GM23338 (cell line): ENCODE data around the gene MEGF11. TPM values are rescaled to one million over a fixed set of nuclear protein-coding genes. Genes with fewer than 3 reads are reported as not detected.

Experiments used
- ATAC-seq: fragments of 200-7000 bp; cut with Tn5 transposase; 3 replicates; pipeline ENCODE4 v1.9.1; 2020
- DNase-seq: peaks from one replicate; pipeline ENCODE4 v3.0.0-alpha.2; 2015; ENCODE audit warnings: low spot score
- H2AFZ ChIP-seq: fragments of 200-600 bp; sonication (generic); 2 replicates; pipeline ENCODE4 v1.8.0; 2016; ENCODE audit warnings: antibody characterized with exemption, mild to moderate bottlenecking, moderate library complexity
- H3F3A ChIP-seq: fragments of 200-600 bp; sonication (generic); replicated peaks from 2 replicates; pipeline ENCODE4 v1.8.0; 2017; ENCODE audit warnings: antibody characterized with exemption, mixed run types, low read depth
- H3K27ac ChIP-seq: fragments of 200-600 bp; sonication (generic); 2 replicates; pipeline ENCODE4 v1.6.1; 2016; ENCODE audit warnings: low read depth
- H3K27me3 ChIP-seq: fragments of 200-600 bp; sonication (generic); 2 replicates; pipeline ENCODE4 v1.8.0; 2016; ENCODE audit warnings: mild to moderate bottlenecking, mixed run types, moderate library complexity; ENCODE audit not compliant: insufficient read depth
- H3K36me3 ChIP-seq: fragments of 200-600 bp; sonication (generic); 2 replicates; pipeline ENCODE4 v1.8.0; 2016; ENCODE audit warnings: mild to moderate bottlenecking; ENCODE audit not compliant: insufficient read depth
- H3K4me1 ChIP-seq: fragments of 200-600 bp; sonication (generic); 2 replicates; pipeline ENCODE4 v1.8.0; 2016; ENCODE audit warnings: mild to moderate bottlenecking, moderate library complexity; ENCODE audit not compliant: insufficient read depth
- H3K4me2 ChIP-seq: fragments of 200-600 bp; sonication (generic); 2 replicates; pipeline ENCODE4 v1.7.1; 2017; ENCODE audit warnings: mixed run types
- H3K4me3 ChIP-seq: fragments of 200-600 bp; sonication (generic); 2 replicates; pipeline ENCODE4 v1.6.1; 2016; ENCODE audit warnings: mixed run types
- H3K79me2 ChIP-seq: fragments of 200-600 bp; sonication (generic); replicated peaks from 2 replicates; pipeline ENCODE4 v1.8.0; 2017; ENCODE audit warnings: mild to moderate bottlenecking; ENCODE audit not compliant: insufficient read depth
- H3K9me2 ChIP-seq: fragments of 200-600 bp; sonication (generic); 2 replicates; pipeline ENCODE4 v1.8.0; 2017; ENCODE audit not compliant: insufficient read depth
- H4K20me1 ChIP-seq: fragments of 200-600 bp; sonication (generic); replicated peaks from 2 replicates; pipeline ENCODE4 v1.8.0; 2017; ENCODE audit warnings: mild to moderate bottlenecking; ENCODE audit not compliant: insufficient read depth
- H3K27ac Mint-ChIP-seq: 2 replicates; pipeline ENCODE4 v1.8.0; 2020; ENCODE audit warnings: inconsistent platforms, mild to moderate bottlenecking, moderate library complexity, mixed read lengths
- H3K27me3 Mint-ChIP-seq: 3 replicates; pipeline ENCODE4 v1.8.0; 2022; ENCODE audit warnings: low read depth, mild to moderate bottlenecking, moderate library complexity, mixed read lengths, inconsistent platforms; ENCODE audit not compliant: insufficient read depth, poor library complexity
- H3K36me3 Mint-ChIP-seq: 3 replicates; pipeline ENCODE4 v1.8.0; 2021; ENCODE audit warnings: low read depth, mild to moderate bottlenecking, inconsistent platforms, moderate library complexity, mixed read lengths
- H3K4me1 Mint-ChIP-seq: 3 replicates; pipeline ENCODE4 v1.8.0; 2020; ENCODE audit warnings: mild to moderate bottlenecking, inconsistent platforms, mixed read lengths
- H3K4me3 Mint-ChIP-seq: 3 replicates; pipeline ENCODE4 v1.8.0; 2021; ENCODE audit warnings: moderate library complexity, mild to moderate bottlenecking, inconsistent platforms, mixed read lengths
- H3K9me3 Mint-ChIP-seq: 3 replicates; pipeline ENCODE4 v1.8.0; 2020; ENCODE audit warnings: moderate library complexity, mild to moderate bottlenecking, inconsistent platforms, mixed read lengths
- CREB1 ChIP-seq: fragments of 250-450 bp; sonication (Bioruptor Pico); IDR thresholded peaks from 2 replicates; pipeline ENCODE4 v1.5.0; 2020; ENCODE audit warnings: low read depth, mild to moderate bottlenecking, moderate library complexity
- EZH2 ChIP-seq: fragments of 200-600 bp; sonication (generic); IDR thresholded peaks from one replicate; pipeline ENCODE4 v1.8.0; 2017; ENCODE audit warnings: antibody characterized with exemption, mild to moderate bottlenecking, low read depth; ENCODE audit not compliant: unreplicated experiment
- EZH2phosphoT487 ChIP-seq: fragments of 200-600 bp; sonication (generic); IDR thresholded peaks from one replicate; pipeline ENCODE4 v1.8.1; 2018; ENCODE audit warnings: antibody characterized with exemption; ENCODE audit not compliant: unreplicated experiment
- JUNB ChIP-seq: IDR thresholded peaks from one replicate; pipeline ENCODE4 v1.6.1; 2016; ENCODE audit warnings: antibody characterized with exemption; ENCODE audit not compliant: unreplicated experiment
- NANOG ChIP-seq: IDR thresholded peaks from 2 replicates; pipeline ENCODE4 v1.6.1; 2016; ENCODE audit warnings: antibody characterized with exemption, borderline replicate concordance
- POLR2AphosphoS5 ChIP-seq: IDR thresholded peaks from 2 replicates; pipeline ENCODE4 v1.6.1; 2016; ENCODE audit warnings: antibody characterized with exemption, low read depth
- STAT1 ChIP-seq: IDR thresholded peaks from one replicate; pipeline ENCODE4 v1.6.1; 2016; ENCODE audit warnings: antibody characterized with exemption; ENCODE audit not compliant: unreplicated experiment
- ZNF114 ChIP-seq: fragments of 250-450 bp; sonication (Bioruptor Pico); IDR thresholded peaks from 2 replicates; pipeline ENCODE4 v1.5.0; 2020; ENCODE audit warnings: mild to moderate bottlenecking, moderate library complexity
- ZNF331 ChIP-seq: fragments of 250-450 bp; sonication (Bioruptor Pico); IDR thresholded peaks from 2 replicates; pipeline ENCODE4 v1.5.0; 2020; ENCODE audit warnings: low read depth, mild to moderate bottlenecking, moderate library complexity
- polyA plus RNA-seq: library from polyadenylated mRNA; unstranded; fragments of >200 nt; fragmentation: Nextera tagmentation; extraction: Ambion mirVana; gene quantifications from 2 replicates; pipeline ENCODE4 v1.2.1, GENCODE V29; 2016
- total RNA-seq: library from RNA; depleted of rRNA; stranded (reverse); fragments of >200 nt; shearing (Covaris generic); gene quantifications from 2 replicates; pipeline ENCODE4 v1.2.3, GENCODE V29; 2014
- TF ChIP-seq, protein P1 (sequence below): fragments of 250-450 bp; sonication (Bioruptor Pico); IDR thresholded peaks from 2 replicates; pipeline ENCODE4 v1.5.0; 2020; ENCODE audit warnings: mild to moderate bottlenecking, moderate library complexity
- TF ChIP-seq, protein P2 (sequence below), 2 experiments: fragments of 200-600 bp in 1 of 2; sonication (generic) in 1 of 2; conservative IDR thresholded peaks; 2 replicates each; pipeline versions ENCODE4 v1.5.1 to v1.6.1; 2016 to 2017; ENCODE audit warnings: antibody characterized with exemption in 2 of 2, low read depth in 2 of 2, mild to moderate bottlenecking in 2 of 2, moderate library complexity in 1 of 2
- TF ChIP-seq, protein P3 (sequence below): IDR thresholded peaks from 2 replicates; pipeline ENCODE4 v1.6.1; 2016; ENCODE audit warnings: antibody characterized with exemption
- TF ChIP-seq, protein P4 (sequence below): IDR thresholded peaks from one replicate; pipeline ENCODE4 v1.6.1; 2018; ENCODE audit warnings: antibody characterized with exemption; ENCODE audit not compliant: unreplicated experiment

The MEGF11 gene
- total and polyA plus RNA-seq, 2 experiments from 2014 or later = 1.3 to 1.9 TPM

DNA sequence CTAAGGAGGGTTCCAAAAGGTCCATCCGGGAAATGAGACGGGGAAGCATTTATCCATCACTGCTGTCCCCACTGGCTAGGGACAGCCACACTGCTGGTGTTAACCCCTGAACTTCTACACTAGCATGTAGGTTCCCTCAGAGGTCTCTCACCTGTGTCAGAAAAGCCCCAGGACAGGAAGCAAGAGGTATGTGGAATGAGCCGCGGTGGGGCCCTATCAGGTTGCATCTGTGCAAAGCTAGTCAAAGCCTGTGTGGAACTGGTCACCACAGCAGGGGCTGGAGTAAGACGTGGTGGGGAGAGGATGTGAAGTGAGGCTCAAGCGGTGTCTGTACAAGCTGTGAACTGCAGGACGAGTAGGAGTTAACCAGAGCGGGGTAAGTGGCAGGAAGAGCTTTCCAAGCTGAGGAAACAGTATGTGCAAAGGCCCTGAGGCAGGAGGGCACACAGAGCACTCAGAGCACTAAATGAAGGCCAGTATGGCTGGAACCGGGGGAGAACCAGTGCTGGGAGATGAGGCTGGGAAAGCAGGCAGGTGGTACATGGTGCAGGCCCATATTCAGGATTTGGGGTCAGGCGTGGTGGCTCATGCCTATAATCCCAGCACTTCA is 57.8 kb downstream of the MEGF11 start:
- H3K4me3 Mint-ChIP-seq = no peak overlapping the region
- no peak overlapping the region for H3K4me3 ChIP-seq
- DNase-seq = no peak

More for the DNA sequence above, 57.8 kb downstream of the MEGF11 start:
- H3K27ac Mint-ChIP-seq = no peak overlapping the region
- no peaks in the 10 kb centered on the region for H3K36me3 ChIP-seq
- TF ChIP-seq CREB1 (no peak), JUNB (no peak), ZNF331 (CRISPR knock-in tag) (no peak), POLR2AphosphoS5 (no peak), EZH2phosphoT487 (no peak), STAT1 (no peak), ZNF114 (no peak), EZH2 (no peak), NANOG (no peak)
- TF ChIP-seq, protein P1, sequence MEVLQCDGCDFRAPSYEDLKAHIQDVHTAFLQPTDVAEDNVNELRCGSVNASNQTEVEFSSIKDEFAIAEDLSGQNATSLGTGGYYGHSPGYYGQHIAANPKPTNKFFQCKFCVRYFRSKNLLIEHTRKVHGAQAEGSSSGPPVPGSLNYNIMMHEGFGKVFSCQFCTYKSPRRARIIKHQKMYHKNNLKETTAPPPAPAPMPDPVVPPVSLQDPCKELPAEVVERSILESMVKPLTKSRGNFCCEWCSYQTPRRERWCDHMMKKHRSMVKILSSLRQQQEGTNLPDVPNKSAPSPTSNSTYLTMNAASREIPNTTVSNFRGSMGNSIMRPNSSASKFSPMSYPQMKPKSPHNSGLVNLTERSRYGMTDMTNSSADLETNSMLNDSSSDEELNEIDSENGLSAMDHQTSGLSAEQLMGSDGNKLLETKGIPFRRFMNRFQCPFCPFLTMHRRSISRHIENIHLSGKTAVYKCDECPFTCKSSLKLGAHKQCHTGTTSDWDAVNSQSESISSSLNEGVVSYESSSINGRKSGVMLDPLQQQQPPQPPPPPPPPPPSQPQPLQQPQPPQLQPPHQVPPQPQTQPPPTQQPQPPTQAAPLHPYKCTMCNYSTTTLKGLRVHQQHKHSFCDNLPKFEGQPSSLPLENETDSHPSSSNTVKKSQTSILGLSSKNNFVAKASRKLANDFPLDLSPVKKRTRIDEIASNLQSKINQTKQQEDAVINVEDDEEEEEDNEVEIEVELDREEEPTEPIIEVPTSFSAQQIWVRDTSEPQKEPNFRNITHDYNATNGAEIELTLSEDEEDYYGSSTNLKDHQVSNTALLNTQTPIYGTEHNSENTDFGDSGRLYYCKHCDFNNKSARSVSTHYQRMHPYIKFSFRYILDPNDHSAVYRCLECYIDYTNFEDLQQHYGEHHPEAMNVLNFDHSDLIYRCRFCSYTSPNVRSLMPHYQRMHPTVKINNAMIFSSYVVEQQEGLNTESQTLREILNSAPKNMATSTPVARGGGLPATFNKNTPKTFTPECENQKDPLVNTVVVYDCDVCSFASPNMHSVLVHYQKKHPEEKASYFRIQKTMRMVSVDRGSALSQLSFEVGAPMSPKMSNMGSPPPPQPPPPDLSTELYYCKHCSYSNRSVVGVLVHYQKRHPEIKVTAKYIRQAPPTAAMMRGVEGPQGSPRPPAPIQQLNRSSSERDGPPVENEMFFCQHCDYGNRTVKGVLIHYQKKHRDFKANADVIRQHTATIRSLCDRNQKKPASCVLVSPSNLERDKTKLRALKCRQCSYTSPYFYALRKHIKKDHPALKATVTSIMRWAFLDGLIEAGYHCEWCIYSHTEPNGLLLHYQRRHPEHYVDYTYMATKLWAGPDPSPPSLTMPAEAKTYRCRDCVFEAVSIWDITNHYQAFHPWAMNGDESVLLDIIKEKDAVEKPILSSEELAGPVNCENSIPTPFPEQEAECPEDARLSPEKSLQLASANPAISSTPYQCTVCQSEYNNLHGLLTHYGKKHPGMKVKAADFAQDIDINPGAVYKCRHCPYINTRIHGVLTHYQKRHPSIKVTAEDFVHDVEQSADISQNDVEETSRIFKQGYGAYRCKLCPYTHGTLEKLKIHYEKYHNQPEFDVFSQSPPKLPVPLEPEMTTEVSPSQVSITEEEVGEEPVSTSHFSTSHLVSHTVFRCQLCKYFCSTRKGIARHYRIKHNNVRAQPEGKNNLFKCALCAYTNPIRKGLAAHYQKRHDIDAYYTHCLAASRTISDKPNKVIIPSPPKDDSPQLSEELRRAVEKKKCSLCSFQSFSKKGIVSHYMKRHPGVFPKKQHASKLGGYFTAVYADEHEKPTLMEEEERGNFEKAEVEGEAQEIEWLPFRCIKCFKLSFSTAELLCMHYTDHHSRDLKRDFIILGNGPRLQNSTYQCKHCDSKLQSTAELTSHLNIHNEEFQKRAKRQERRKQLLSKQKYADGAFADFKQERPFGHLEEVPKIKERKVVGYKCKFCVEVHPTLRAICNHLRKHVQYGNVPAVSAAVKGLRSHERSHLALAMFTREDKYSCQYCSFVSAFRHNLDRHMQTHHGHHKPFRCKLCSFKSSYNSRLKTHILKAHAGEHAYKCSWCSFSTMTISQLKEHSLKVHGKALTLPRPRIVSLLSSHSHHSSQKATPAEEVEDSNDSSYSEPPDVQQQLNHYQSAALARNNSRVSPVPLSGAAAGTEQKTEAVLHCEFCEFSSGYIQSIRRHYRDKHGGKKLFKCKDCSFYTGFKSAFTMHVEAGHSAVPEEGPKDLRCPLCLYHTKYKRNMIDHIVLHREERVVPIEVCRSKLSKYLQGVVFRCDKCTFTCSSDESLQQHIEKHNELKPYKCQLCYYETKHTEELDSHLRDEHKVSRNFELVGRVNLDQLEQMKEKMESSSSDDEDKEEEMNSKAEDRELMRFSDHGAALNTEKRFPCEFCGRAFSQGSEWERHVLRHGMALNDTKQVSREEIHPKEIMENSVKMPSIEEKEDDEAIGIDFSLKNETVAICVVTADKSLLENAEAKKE = no peak
- TF ChIP-seq, protein P2, sequence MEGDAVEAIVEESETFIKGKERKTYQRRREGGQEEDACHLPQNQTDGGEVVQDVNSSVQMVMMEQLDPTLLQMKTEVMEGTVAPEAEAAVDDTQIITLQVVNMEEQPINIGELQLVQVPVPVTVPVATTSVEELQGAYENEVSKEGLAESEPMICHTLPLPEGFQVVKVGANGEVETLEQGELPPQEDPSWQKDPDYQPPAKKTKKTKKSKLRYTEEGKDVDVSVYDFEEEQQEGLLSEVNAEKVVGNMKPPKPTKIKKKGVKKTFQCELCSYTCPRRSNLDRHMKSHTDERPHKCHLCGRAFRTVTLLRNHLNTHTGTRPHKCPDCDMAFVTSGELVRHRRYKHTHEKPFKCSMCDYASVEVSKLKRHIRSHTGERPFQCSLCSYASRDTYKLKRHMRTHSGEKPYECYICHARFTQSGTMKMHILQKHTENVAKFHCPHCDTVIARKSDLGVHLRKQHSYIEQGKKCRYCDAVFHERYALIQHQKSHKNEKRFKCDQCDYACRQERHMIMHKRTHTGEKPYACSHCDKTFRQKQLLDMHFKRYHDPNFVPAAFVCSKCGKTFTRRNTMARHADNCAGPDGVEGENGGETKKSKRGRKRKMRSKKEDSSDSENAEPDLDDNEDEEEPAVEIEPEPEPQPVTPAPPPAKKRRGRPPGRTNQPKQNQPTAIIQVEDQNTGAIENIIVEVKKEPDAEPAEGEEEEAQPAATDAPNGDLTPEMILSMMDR (conservative IDR thresholded peaks at IDR 0.05; ENCODE audit: low read depth in 2 of 2) = no peak
- TF ChIP-seq, protein P3, sequence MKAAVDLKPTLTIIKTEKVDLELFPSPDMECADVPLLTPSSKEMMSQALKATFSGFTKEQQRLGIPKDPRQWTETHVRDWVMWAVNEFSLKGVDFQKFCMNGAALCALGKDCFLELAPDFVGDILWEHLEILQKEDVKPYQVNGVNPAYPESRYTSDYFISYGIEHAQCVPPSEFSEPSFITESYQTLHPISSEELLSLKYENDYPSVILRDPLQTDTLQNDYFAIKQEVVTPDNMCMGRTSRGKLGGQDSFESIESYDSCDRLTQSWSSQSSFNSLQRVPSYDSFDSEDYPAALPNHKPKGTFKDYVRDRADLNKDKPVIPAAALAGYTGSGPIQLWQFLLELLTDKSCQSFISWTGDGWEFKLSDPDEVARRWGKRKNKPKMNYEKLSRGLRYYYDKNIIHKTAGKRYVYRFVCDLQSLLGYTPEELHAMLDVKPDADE = no peak
- TF ChIP-seq, protein P4, sequence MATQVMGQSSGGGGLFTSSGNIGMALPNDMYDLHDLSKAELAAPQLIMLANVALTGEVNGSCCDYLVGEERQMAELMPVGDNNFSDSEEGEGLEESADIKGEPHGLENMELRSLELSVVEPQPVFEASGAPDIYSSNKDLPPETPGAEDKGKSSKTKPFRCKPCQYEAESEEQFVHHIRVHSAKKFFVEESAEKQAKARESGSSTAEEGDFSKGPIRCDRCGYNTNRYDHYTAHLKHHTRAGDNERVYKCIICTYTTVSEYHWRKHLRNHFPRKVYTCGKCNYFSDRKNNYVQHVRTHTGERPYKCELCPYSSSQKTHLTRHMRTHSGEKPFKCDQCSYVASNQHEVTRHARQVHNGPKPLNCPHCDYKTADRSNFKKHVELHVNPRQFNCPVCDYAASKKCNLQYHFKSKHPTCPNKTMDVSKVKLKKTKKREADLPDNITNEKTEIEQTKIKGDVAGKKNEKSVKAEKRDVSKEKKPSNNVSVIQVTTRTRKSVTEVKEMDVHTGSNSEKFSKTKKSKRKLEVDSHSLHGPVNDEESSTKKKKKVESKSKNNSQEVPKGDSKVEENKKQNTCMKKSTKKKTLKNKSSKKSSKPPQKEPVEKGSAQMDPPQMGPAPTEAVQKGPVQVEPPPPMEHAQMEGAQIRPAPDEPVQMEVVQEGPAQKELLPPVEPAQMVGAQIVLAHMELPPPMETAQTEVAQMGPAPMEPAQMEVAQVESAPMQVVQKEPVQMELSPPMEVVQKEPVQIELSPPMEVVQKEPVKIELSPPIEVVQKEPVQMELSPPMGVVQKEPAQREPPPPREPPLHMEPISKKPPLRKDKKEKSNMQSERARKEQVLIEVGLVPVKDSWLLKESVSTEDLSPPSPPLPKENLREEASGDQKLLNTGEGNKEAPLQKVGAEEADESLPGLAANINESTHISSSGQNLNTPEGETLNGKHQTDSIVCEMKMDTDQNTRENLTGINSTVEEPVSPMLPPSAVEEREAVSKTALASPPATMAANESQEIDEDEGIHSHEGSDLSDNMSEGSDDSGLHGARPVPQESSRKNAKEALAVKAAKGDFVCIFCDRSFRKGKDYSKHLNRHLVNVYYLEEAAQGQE = no peak
- no peaks in the 10 kb centered on the region for H3K9me3 Mint-ChIP-seq
- H3K27me3 ChIP-seq = no peaks in the 10 kb centered on the region
- no peaks in the 10 kb centered on the region for H4K20me1 ChIP-seq
- H3K9me2 ChIP-seq = no peaks in the 10 kb centered on the region
- H3K4me1 ChIP-seq = peaks cover 6% of the 10 kb centered on the region; the same call in 1 of the 2 replicates
- H3K36me3 Mint-ChIP-seq = no peaks in the 10 kb centered on the region
- H3K27ac ChIP-seq = no peak overlapping the region
- peaks cover 6% of the 10 kb centered on the region for H3K27me3 Mint-ChIP-seq
- no peak overlapping the region for H2AFZ ChIP-seq
- H3K4me2 ChIP-seq = no peak overlapping the region
- H3F3A ChIP-seq = no peaks in the 10 kb centered on the region
- H3K4me1 Mint-ChIP-seq = peaks cover 7% of the 10 kb centered on the region
- H3K79me2 ChIP-seq = no peaks in the 10 kb centered on the region
- ATAC-seq = no peak
